ENCODE data around the gene CD8B. TPM values are rescaled to one million over a fixed set of nuclear protein-coding genes. Genes with fewer than 3 reads are reported as not detected.

The CD8B gene
- total and polyA plus RNA-seq, 2 experiments from 2014 or later = 0.31 to 0.63 TPM

- no peaks in the 10 kb centered on the region for H3K9me3 Mint-ChIP-seq
- no peaks in the 10 kb centered on the region for H3K36me3 Mint-ChIP-seq (ENCODE audit: low read depth)
- no peak for DNase-seq (ENCODE audit: low spot score)
- H2AFZ ChIP-seq = peak overlapping the region; percentile 82; the same call in 1 of the 2 replicates
- peaks cover 9% of the 10 kb centered on the region for H3K4me1 ChIP-seq (ENCODE audit: insufficient read depth)
- H3K27ac Mint-ChIP-seq = no peak overlapping the region
- peak overlapping the region; percentile 52; the same call in 1 of the 2 replicates for H3K27ac ChIP-seq (ENCODE audit: low read depth)
- TF ChIP-seq CREB1 (CRISPR knock-in tag; IDR thresholded peaks at IDR 0.05; ENCODE audit: low read depth) (no peak), EZH2phosphoT487 (IDR thresholded peaks at IDR 0.05; ENCODE audit: unreplicated experiment) (no peak), ZNF331 (CRISPR knock-in tag; IDR thresholded peaks at IDR 0.05; ENCODE audit: low read depth) (no peak), STAT1 (IDR thresholded peaks at IDR 0.05; ENCODE audit: unreplicated experiment) (no peak)
- no peak overlapping the region for H3K4me3 Mint-ChIP-seq
- H3K27me3 Mint-ChIP-seq (ENCODE audit: insufficient read depth, low read depth, poor library complexity) = peaks cover 20% of the 10 kb centered on the region
- H3K79me2 ChIP-seq (replicated peaks; ENCODE audit: insufficient read depth) = no peaks in the 10 kb centered on the region
- H3K9me2 ChIP-seq (ENCODE audit: insufficient read depth) = no peaks in the 10 kb centered on the region
- no peaks in the 10 kb centered on the region for H3F3A ChIP-seq (replicated peaks; ENCODE audit: low read depth)
- no peaks in the 10 kb centered on the region for H4K20me1 ChIP-seq (replicated peaks; ENCODE audit: insufficient read depth)
- H3K4me1 Mint-ChIP-seq = peaks cover 15% of the 10 kb centered on the region
- peak overlapping the region; percentile 39; the same call in 1 of the 2 replicates for H3K4me2 ChIP-seq
- peak; percentile 52 for ATAC-seq
- H3K27me3 ChIP-seq (ENCODE audit: insufficient read depth) = no peaks in the 10 kb centered on the region
- H3K36me3 ChIP-seq (ENCODE audit: insufficient read depth) = no peaks in the 10 kb centered on the region
- no peak overlapping the region for H3K4me3 ChIP-seq
Observed at GRCh38 chr2:86831537-86831936, 30.1 kb downstream of the CD8B start.

GRCh38 chr2:86826951-86827350, 34.7 kb downstream of the CD8B start:
- Mint-ChIP-seq H3K9me3 (peaks cover 9% of the 10 kb centered on the region; the same call in 2 of the 3 replicates), H3K27ac (no peak overlapping the region), H3K27me3 (ENCODE audit: insufficient read depth, low read depth, poor library complexity) (peaks cover 15% of the 10 kb centered on the region), H3K4me3 (no peak overlapping the region), H3K4me1 (peaks cover 10% of the 10 kb centered on the region), H3K36me3 (ENCODE audit: low read depth) (peaks cover 3% of the 10 kb centered on the region; the same call in 1 of the 3 replicates)
- no peaks in the 10 kb centered on the region for H3K79me2 ChIP-seq (replicated peaks; ENCODE audit: insufficient read depth)
- H3K27me3 ChIP-seq (ENCODE audit: insufficient read depth) = no peaks in the 10 kb centered on the region
- H3K9me2 ChIP-seq (ENCODE audit: insufficient read depth) = no peaks in the 10 kb centered on the region
- no peak overlapping the region for H3K27ac ChIP-seq (ENCODE audit: low read depth)
- H3K4me1 ChIP-seq (ENCODE audit: insufficient read depth) = peaks cover 4% of the 10 kb centered on the region; the same call in 1 of the 2 replicates
- no peak for TF ChIP-seq CTCF (conservative IDR thresholded peaks at IDR 0.05; ENCODE audit: low read depth in 2 of 2)
- TF ChIP-seq EZH2 (IDR thresholded peaks at IDR 0.05; ENCODE audit: low read depth, unreplicated experiment) = no peak
- no peak for TF ChIP-seq POLR2AphosphoS5 (IDR thresholded peaks at IDR 0.05; ENCODE audit: low read depth)
- TF ChIP-seq ZNF114 (CRISPR knock-in tag; IDR thresholded peaks at IDR 0.05) = no peak
- no peak for TF ChIP-seq ZNF331 (CRISPR knock-in tag; IDR thresholded peaks at IDR 0.05; ENCODE audit: low read depth)
- TF ChIP-seq STAT1 (IDR thresholded peaks at IDR 0.05; ENCODE audit: unreplicated experiment) = no peak
- ATAC-seq = no peak
- H4K20me1 ChIP-seq (replicated peaks; ENCODE audit: insufficient read depth) = no peaks in the 10 kb centered on the region
- no peak for DNase-seq (ENCODE audit: low spot score)
- H3K4me2 ChIP-seq = no peak overlapping the region
- H3F3A ChIP-seq (replicated peaks; ENCODE audit: low read depth) = no peaks in the 10 kb centered on the region
- no peaks in the 10 kb centered on the region for H3K36me3 ChIP-seq (ENCODE audit: insufficient read depth)
- no peak overlapping the region for H3K4me3 ChIP-seq
- H2AFZ ChIP-seq = no peak overlapping the region

All from GM23338 (cell line).